Measurements from ENCODE around the gene RHPN2. TPM values are rescaled to one million over a fixed set of nuclear protein-coding genes. Genes with fewer than 3 reads are reported as not detected.
A peak's percentile ranks its signal among the peaks of the same experiment; 100 is the strongest.

The RHPN2 gene
- total and polyA plus RNA-seq, 2 of the 13 experiments (the other 11 are each of a cell fraction or from before 2014, with no cell fraction given), result 20.3 to 48.0 TPM

- TF ChIP-seq ZBED4 (CRISPR knock-in tag; IDR thresholded peaks at IDR 0.05; ENCODE audit: borderline replicate concordance) (peak; percentile 65; the same call in 1 of the 2 replicates), ASH2L (IDR thresholded peaks at IDR 0.05; ENCODE audit: insufficient read length, low read depth, low read length) (peak; percentile 82), ZNF768 (CRISPR knock-in tag; IDR thresholded peaks at IDR 0.05) (peak; percentile 75), ZNF251 (CRISPR knock-in tag; IDR thresholded peaks at IDR 0.05) (0 out of 2 replicates have a peak, but pooled peaks have one; percentile 53), SRY (CRISPR knock-in tag; IDR thresholded peaks at IDR 0.05) (peak; percentile 58), PRDM15 (CRISPR knock-in tag; IDR thresholded peaks at IDR 0.05) (peak; percentile 59; the same call in 1 of the 2 replicates), POGZ (CRISPR knock-in tag; IDR thresholded peaks at IDR 0.05) (peak; percentile 83), MAX (IDR thresholded peaks at IDR 0.05) (peak; percentile 74; the same call in 1 of the 2 replicates), FOXK2 (IDR thresholded peaks at IDR 0.05) (no peak), PHF20 (CRISPR knock-in tag; IDR thresholded peaks at IDR 0.05) (peak; percentile 91), TFDP1 (CRISPR knock-in tag; IDR thresholded peaks at IDR 0.05; ENCODE audit: borderline replicate concordance) (peak; percentile 76; the same call in 1 of the 2 replicates), DMAP1 (CRISPR knock-in tag; IDR thresholded peaks at IDR 0.05) (peak; percentile 75), TBX2 (CRISPR knock-in tag; IDR thresholded peaks at IDR 0.05; ENCODE audit: borderline replicate concordance) (peak; percentile 71), YEATS4 (CRISPR knock-in tag; IDR thresholded peaks at IDR 0.05; ENCODE audit: borderline replicate concordance) (peak; percentile 81), GTF3A (CRISPR knock-in tag; conservative IDR thresholded peaks at IDR 0.05) (peak; percentile 50; the same call in 1 of the 2 replicates), RNF219 (CRISPR knock-in tag; IDR thresholded peaks at IDR 0.05) (no peak), TGIF2 (CRISPR knock-in tag; IDR thresholded peaks at IDR 0.05) (peak; percentile 91)
These were observed 16.3 kb upstream of the RHPN2 start, which contains the start of gene GPATCH1 (continued) for GRCh38 chr19:33080761-33081681.

Measured in HepG2 (cell line).